GM19043 (cell line): ENCODE measurements around the gene LRMDA.

Experiments
- ATAC-seq: cut with Tn5 transposase; IDR thresholded peaks from one replicate; pipeline ENCODE4 v1.9.1; 2021; ENCODE audit warnings: low read depth; ENCODE audit not compliant: unreplicated experiment

LRMDA gene

DNA sequence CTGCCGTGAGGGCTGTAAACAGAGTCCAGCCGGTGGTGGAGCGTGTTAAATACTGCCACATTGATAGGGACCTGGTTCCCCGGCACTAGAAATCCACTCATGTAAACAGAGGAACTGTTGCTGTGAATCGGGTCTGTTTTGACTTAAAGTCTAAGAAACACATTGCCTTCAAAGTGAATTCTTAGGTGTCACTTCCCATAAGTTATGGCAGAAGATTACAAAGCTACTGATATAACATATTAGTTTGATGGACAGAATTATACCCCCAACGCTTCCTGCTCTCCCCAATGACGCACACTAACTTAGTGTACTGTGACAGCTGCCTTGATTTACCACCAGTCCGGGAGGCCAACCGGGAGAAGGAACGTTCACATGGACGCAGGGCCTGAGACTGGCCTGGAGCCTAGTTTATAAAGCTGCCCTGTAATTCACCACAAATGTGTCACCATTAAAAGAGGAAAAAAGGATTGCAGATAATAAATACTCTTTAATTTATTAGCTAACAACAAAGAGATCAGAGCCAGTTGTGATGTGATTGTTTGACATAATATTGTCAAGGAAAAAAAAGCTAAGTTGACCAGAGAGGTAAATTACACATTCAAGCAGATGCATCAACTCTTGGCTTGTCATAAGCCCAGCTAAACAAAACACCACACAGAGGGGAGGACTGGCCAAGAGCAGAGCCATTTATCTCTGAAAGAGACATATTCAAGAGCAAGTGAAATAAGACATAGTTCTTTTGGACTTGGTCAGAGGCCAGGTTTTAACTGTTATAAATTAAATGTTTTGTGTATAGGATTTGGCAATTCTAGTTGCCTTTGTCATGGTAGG, 820.6 kb downstream of the LRMDA start:
- no peak for ATAC-seq

DNA sequence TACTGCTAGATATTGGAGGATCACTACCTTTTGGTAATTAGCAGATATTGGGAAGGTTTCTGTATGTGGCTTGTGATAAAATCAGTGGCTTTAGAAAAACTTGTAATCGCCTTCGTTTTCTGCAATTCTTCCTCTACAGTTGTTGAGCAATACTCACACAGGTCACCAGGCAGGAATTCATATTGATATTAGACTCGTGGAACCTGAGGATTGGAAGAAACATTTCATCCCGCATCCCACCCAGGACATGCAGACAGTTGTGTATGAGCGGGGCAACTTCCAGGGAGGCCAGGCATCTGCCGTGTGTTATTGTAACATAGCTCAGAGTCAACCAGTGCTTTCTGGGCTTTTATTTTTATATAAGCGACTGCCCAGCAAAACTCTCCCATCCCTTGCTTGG, 821.3 kb downstream of the LRMDA start:
- ATAC-seq: no peak

DNA sequence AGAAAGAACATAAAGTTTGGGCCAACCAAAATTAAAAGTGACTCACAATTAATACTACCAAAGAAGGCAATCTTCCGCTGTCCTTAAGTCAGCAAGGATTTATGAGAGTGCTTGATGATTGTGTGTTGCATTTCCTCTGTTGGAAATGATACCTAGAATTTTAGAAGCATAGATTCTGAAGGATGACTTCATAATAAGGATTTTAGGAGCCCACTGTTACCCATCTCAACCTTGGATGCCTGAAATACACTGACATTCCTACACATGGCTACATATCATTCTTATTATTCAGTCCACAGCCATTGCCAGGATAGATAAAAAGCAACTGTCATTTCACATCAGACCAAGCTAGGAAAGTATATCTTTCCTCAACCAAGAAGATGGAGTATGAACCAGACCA, 823.8 kb downstream of the LRMDA start:
- ATAC-seq: no peak

DNA sequence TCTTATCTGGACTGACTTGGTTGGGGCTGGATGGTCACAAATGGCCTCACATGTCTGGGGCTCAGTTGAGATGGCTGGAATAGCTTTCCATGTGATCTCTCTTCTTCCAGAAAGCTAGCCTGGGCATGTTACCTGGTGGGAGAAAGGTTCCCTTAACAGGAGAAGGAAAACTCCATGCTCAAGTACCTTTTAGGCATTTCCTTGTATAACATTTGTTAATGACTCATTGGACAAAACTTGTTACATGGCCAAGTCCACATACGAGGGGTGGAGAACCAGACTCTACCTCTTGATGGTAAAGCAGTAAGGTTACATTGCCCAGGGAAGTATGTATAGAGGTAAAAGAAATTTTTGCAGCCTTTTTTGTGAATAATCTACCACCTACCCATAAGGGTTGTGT, 826.4 kb downstream of the LRMDA start:
- ATAC-seq: no peak

DNA sequence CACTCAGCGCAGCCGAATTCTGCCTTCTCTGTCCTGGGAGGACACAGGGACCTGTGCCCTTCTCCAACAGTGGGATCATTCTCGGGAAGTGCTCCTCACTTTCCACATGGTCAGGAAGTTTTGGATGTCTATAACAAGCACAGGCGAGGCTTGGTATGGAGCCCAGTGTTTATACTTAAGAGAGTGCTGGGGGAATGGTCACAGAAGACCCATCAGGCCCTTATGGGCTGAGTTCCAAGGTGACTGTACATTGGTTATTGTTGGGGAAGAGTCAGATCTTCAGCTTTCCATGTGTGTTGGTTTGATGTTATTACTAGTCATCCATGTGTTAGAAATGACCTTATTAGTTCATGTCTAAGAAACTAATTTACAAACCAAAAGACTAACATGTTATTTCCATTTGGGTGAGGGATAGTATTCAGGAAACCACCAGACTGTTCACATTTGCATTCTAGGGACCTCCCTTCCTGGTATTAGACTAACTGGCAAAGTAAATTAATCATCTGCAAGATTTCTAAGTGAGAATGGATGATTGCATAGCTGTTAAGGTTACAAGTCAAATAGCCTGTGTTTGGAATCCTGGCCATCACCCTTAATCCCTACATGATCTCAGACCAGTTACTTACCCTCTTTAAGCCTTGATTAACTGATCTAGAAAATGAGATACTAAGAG, 834.2 kb downstream of the LRMDA start:
- ATAC-seq: no peak

DNA sequence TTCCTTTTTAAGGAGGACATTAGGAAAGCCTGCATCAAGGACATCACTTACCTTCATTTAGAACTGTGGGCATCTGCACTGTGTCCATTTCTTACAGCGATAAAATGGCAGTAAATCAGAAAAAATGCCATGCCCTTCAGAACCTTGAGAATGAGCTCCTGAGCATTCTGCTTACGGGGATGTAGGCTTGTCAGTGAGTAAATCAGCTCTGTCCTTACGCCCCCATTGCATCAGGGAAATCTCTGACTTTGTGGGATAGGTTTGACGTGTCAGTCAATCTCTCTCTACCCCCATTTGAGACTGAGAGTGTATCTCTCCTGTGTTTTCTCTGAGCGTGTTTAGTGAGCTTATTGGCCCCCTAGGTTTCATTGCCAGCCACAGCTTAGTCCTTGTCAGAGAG, 837.1 kb downstream of the LRMDA start:
- no peak for ATAC-seq

DNA sequence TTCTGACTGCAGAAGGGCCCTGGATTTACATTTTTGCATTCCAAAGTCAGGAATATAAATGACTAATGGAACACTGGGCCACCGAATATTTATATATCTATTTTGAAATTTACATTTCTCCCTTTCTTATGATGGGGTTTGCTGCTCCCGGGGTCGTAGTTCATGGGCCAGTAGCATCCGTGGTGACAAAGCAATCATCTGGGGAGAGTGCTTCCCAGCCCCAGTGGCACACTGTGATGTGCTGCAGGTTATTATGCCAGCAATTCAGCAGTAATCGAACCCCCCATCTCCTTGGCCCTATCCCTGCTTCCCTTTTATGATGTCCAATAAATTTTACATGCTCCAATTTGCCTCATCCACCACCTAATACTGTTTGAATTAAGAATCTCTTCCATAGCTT, 837.5 kb downstream of the LRMDA start:
- no peak for ATAC-seq

DNA sequence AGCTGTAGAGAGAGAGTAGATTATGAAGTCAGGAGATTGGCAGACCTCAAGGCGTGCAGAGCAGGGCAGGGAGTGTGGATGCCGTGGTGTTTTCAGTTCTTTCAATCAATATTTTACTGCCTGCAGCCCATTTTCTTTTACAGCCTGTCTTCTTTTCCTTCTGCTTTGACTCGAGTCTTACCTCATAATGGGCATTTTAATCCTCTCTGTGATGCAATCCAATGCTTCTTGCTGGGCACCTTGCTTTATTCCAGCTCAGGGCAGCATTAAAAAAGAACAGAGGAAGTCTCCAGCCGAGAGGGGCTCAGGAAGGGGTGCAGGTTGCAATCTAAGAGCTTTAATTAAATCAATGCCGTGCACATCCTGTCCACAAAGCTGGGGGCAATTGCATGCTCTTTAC, 839.0 kb downstream of the LRMDA start:
- ATAC-seq: no peak

DNA sequence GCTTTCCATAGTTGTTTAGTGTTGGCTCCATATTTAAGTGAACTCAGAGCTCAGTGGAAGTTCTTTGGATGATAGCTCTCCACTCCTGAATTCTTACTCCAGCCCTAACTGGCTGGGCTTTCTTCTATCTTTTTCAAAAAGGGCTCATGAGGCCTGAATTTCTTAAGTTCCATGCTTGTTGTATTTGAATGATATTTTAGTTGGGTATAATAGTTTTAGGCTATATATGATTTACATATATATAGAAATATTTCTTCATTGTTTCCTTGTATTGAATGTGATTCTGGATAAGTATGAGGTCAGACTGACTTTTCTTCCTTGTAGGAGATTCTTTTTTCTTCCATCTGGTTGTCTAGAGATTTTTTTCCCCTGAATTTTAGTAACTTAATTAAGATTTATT, 843.5 kb downstream of the LRMDA start:
- ATAC-seq: no peak

DNA sequence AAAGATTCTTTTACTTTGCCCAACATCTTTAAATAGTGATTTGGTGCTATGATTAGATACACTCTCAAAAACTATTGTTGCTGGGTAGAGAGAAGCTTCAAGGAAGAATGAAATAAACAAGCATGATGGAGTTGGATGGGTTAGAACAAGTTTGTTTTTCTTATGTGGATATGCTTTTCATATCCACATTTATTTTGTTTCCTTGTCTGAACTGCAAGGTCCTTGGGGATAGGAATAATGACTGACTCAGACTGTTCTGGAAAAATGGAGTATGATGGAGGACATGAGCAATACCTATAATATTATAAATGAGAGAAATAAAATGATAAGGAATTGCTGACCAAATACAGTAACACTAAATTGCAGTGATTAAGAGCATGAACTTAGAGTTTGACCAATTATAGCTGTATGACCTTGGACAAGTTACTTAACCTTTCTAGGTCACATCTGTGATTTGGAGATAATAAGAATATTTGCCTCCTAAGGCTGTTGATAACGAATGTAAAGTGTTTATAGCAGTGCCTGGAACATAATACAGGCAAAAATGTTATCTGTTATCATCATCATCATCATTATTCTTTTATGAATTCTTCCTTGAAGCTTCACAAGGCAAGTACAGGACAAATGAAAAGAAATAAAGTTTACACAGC, 847.5 kb downstream of the LRMDA start:
- no peak for ATAC-seq

DNA sequence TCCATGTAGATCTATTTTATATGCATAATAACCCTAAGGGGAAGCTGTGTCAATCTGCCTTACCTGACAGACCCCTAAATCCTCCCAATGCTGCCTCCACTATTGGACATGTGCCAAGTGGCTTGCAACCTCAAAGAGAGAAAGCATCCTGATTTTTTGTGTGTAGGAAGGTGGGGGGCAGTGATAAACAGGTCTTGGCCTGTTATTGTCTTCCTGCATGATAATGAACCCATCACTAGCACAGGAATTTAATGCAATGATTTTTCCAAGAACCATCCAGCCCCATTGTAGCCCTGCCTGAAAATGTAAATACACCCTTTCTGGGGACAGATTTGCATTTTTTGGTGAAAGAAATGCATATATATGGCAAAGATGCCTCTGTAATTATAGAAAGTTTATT, 850.2 kb downstream of the LRMDA start:
- no peak for ATAC-seq

DNA sequence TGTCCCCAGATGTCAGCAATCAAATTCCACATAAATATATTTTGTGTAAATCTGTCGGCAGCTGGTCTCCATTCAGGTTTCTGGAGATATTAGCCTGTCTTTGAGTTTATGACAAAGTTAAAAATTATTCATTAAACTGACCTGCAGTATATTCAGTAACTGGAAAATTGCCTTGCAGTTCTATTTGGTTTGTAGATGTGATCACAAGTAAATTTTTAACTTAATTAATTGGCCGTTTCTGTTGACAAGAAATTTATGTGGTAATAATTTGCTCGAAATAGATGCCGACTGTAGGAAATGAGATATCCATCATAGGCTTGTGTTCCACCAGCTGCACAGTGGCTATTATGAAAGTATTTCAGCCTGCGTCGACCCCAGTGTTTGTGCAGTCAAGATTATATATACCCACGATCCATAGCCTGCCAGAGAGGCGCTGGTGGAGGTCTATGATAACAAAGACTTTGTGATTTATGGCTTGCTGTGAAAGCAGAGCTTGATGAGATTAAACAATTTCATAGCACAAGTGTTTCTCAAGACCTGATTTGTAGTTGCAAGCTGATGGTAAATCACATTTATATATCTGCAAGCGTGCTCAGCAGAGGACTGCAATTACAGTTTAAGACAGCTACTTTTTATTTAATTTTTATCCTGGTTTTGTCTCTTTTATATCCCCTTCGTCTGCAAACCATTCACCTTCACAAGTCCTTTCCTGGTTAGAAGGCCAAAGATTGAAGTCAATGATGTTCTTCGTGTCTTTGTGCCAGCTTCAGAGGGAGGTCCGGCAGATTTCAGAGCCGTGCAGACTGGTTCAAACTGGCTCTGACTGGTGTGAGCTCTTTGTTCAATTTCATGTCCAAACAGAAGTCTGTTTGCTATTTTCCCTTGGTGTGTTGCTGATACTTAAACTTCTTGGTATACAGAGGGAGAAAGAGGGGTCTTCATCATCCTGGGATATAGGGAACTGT, 850.9 kb downstream of the LRMDA start:
- no peak for ATAC-seq

DNA sequence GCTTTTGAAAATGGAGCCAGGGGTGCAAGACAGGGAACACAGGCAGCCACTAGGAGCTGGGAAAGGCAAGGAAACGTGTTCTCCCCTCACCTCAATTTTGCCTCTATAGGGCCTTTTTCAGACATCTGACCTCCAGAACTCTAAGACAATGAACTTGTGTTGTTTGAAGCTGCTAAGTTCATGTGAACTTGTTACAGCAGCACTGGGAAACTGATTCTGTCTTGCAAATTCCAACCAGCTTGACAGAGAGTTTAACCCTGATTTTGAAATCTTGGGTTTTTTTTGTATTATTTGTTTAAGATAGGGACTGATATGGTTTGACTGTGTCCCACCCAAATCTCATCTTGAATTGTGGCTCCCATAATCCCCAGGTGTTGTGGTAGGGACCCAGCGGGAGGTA, 852.9 kb downstream of the LRMDA start:
- no peak for ATAC-seq

DNA sequence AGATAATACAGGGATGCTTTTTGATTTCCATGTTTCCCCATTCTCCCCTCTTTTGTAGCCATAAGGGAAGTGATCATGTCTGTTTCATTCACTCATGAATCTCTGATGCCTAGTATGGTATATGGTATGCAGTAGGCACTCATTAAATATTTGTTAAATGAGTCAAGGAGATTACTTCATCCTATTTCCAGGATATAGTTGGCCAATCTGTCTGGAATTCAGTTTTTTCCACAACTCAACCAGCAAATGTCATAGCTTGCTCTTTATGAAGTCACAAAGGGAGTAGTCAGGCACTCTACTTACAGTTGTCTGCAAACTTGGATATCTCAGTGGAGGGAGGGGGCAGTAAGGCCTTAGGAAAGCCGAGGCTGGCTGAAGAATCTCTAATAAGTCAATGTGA, 853.6 kb downstream of the LRMDA start:
- no peak for ATAC-seq

DNA sequence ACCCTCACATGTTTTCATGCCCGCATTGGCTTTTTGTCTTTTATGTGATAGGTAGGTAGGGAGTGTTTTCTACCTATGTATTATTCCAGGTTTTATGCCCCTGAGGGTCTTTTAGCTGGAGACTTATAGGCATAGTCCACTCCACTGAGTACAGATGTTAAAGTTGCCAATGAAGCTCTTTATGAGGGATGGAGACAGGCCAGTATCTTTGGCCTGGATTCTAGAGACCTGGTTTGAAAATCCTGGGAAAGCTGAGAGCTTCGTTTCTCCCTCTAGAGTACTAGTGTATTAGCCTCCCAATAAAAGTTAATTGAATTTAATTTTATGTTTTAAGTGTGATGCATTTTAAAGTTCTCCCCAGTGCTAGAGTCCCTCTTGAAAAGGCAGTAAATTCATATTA, 854.1 kb downstream of the LRMDA start:
- ATAC-seq: no peak

DNA sequence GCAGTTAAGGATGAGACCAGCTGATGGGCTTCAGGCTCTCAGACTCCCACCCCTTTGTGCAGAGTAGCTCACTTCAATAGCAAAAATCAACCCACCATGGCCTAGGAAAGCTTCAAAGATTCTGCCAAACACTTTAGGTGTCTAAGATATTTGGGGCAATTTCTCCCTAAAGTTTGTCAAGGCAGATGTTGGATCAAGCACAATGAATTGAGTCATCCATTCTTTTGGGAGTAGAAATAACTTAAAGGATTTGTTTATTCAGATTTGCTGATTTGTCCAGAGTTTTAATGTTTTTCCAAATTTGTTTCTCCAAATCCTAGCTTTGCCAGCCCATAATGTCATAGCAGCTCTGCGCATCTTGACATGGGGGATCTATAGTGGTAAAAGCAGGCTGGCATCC, 855.1 kb downstream of the LRMDA start:
- no peak for ATAC-seq

DNA sequence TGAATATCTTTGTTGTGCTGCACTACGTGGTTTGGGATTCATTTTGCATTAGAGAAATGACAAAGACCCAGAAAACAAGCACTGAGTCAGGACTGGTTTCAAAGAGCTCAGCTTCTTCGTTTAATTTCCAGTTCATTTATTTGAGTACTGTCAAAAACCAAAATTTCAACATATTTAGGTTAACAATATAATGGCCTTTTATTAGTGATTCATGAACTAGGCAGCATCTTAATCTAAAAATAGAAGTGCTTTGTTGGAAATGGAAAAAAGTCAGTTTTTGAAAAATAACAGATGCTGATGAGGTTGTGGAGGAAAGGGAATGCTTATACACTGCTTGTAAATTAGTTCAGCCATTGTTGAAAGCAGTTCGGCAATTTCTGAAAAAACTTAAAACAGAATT, 856.4 kb downstream of the LRMDA start:
- ATAC-seq: no peak

DNA sequence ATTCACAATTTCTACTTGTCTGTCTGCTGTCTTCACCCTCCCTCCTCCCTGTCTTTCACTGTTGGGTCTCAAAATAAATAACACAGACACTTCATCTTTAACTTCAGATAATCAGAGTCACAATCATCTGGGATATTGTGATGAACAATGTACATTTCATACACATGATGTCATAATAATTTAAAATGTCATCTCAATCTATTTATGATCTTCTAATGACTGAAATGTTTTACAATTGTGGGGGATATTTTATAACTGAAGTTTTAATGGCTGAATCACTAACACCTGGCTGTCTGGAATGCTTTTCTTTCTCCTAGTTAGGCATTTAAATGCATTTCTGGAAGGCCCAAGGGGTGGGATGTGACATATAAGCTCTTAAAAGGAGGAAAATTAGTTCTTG, 859.8 kb downstream of the LRMDA start:
- ATAC-seq: no peak

DNA sequence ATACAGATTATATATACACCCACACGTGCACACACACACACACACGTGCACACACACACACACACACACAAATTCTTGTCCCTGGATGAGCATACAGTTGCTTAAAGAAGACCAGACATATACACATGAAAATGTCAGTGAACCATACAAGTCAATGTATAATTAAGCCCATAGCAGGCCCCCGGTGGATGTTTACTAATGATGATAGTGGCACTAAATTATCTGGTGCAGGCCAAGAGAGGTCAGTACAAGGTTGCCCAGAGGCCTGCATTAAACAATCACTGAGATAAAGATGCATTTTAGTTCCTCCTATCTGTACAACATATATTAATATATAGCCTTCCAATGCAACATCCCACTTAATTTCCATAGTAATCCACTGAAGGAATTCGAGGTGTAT, 860.5 kb downstream of the LRMDA start:
- ATAC-seq: no peak

DNA sequence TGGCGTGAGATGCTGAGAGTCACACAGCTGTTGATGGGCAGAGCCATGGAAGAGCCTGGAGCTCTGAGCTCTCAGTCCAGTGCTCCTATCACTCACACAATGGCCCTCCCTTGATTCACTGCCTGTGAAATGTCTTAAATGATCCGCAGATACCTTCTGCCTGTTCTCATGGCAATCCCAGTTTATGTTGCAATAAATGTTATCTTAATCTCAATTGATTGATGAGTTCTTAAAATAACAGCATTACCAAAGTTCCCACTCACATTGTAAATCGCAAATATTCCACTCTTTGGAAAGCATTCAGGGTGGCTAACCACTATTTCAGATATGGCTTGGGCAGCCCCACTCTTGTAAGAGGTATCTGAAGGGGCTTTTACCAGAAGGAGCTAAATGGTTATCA, 865.5 kb downstream of the LRMDA start:
- ATAC-seq: no peak

DNA sequence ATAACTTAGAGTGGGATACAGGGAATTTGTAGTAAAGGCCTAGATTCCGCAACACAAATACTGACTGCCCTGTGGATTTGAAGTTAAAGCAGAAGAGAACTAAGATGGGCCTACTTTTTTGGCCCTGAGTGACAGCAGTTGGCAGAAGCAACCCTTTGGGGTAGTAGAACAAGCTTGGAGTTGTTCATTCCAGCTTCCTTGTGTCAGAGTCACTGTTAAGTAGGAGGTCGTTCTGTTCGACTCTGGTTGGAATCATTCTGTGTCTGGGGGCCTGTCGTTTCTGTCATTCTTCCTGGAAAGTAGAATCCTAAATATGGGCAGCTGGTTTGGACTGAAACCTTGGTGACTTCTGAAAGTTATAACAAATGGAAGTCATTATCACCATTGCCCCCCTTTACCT, 865.9 kb downstream of the LRMDA start:
- ATAC-seq: no peak
